Stimulated activated CD8-positive, alpha-beta memory T cell treated with anti-CD3 and anti-CD28 coated beads, Interleukin-2, amount 100 ng/mL, for 1 hour (primary cell): ENCODE results near the gene PHF11.

Experiments
- DNase-seq, 2 donors: peaks; one replicate each; pipeline ENCODE4 v3.0.0-alpha.2; 2020; ENCODE audit warnings: low read depth in 2 of 2

The PHF11 gene

DNA sequence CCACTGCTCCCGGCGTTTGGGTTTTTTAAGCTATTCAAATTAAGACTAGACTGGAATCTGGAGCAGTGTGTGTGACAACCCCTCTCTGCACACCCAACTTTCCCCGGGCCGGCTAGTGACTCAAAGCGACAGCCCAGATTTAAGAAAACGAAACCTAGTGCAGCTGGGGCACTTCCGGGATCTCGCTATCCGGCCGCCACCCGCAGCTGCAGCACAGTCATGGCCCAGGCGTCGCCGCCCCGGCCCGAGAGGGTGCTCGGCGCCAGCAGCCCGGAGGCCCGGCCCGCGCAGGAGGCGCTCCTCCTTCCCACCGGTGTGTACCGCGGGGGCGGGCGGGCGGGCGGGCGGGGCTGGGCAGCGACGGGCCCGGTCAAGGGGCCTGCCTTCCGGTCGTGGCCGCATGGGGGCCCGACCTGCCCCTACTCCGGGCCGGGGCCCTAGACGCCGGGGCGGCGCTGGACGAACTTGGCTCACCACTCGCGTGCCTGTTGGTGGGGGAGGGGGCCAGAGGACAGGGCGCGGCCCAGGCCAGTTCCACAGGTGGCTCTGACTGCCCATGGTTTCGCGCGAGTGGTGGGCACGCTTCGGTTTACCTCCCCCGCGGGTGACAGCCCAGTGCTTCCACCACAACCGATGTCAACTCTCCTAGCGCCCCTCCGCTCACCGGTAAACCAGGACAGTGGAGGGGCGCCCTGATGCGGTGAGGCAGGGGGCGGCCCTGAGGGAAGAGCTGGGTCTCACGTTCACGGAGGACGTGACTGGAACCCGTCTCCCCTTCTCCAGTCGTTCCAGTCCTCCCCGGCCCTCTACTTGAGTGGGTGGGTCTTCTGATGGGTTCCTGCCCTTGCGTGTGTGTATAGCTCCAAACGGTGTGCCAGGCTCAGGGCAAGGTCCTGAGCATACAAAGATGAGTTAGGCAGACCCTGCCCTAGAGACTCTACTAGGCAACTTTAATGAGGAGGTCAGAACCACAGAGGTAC lies at the start of gene PHF11:
PHF11 (plus strand) TSS at position 171 of the 980 bp plus-strand sequence; CDS start at position 220, 49 bp downstream.
- peak; percentile 73 to 79 for DNase-seq

DNA sequence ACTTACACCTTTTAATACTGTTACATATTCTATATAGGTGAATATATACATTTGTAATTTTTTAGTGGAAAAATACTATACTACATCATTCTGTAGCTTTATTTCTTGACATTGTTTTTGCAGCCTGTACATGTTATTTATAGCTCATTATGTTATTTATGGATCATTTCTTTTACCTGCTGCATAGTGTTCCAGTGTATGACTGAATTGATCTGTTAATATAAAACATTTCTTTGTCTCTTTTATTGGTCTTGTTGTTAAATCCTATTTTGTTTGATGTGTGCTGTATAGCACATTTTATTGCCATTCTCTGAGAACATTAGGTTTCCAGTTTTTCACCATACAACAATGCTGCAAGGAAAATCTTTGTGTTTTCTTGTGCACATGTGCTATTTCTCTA lies 49.3 kb upstream of the PHF11 start:
- DNase-seq = no peak

GRCh38 chr13:49448753-49449152 lies 47.0 kb upstream of the PHF11 start:
- no peak for DNase-seq

DNA sequence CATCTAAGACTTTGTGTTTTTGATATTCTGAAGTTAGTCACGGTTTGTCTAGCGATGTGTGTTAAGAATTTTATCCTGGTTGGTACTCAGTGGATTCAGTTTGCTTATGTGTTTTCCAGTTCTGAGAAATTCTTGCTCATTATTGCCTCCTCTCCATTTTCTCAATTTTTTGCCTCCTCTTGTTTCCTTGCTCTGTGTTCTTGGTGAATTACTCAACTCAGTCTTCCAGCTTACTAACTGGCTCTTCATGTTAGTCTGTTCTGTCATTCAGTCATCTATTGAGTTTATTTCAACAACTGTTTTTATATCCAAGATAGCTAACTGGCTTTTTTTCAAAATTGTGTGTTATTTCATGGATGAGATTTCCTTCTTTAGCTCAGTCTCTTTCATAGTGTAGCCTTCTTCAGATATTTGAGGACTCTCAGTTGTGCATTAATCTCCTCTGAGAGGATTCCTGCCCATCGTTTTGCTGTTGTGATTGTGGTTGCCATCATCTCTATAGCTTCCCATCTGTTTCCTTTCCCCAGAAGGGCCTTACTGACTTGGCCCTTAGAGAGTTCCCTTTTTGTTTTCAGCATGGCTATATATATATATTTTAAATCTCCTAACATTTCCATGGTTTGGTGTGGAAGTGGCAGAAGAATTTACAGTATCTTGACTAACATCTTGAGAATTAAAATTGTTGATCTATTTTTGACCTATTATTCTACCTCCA lies 45.5 kb upstream of the PHF11 start:
- DNase-seq = no peak

DNA sequence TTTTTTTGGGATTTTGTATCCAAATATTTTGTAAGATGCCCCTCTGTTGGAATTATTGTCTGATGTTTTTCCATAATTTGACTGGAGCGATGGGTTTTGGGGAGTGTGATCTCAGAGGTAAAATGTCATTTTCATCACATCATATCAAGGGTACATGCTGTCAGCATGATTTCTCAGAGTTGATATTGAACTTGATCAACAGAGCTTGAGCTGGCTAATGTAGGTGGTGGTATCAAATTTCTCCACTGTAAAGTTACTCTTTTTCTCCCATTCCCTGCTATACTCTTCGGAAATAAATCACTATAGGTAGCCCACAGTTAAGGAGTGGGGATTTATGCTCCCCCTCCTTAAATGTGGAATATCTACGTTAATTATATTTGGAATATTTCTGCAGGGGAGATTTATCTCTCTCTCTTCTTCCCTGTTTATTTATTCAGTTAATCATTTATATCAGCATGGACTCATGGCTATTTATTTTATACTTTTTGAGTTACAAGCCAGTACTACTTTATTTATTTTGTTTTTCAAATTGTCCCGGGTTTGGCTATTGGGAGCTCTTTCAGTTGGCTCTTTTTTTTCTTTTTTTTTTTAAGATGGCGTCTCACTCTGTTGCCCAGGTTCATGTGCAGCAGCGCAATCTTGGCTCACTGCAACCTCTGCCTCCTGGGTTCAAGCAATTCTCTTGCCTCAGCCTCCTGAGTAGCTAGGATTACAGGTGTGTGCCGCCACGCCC lies 42.9 kb upstream of the PHF11 start:
- DNase-seq = no peak

DNA sequence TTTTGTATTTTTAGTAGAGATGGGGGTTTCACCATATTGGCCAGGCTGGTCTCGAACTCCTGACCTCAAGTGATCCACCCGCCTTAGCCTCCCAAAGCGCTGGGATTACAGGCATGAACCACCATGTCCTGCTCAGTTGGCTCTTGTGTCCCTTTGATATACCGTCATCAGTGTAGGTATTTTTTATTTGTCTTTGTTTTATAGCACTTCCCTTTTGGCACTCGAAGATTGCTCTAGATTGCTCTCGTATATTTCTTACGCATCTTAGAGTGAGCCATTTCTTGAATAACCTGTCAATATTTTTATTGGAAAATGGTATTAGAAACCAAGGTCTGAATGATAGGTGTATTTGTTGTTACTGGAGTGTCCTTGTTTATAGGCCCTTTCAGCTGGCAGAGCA lies 42.3 kb upstream of the PHF11 start:
- no peak for DNase-seq

DNA sequence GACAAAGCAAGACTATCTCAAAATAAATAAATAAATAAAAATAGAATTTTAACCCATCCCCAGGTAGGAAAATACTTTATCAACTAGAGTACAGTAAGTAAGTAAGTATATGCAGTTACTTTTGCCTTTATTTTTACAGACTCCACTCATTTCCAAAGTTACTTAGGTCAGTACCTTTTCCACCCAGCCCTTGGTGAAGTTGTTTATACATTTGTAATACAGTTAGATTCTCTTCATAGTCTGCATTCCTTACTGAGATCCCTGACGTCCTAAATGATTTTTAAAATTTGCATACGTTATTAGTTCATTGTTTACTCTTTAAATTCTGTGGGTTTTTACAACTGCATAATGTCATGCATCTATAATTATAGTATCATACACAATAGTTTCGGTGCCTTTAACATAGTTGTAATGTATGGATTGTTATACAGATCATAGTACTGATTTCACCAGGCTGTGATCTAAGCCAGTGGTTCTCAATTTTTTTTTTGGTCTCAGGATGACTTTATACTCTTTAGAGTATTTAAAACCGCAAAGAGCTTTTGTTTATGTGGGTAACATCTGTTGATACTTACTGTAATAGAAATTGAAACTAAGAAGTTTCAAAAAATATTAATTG lies 41.3 kb upstream of the PHF11 start:
- no peak for DNase-seq

GRCh38 chr13:49455007-49455398 lies 40.8 kb upstream of the PHF11 start:
- no peak for DNase-seq

DNA sequence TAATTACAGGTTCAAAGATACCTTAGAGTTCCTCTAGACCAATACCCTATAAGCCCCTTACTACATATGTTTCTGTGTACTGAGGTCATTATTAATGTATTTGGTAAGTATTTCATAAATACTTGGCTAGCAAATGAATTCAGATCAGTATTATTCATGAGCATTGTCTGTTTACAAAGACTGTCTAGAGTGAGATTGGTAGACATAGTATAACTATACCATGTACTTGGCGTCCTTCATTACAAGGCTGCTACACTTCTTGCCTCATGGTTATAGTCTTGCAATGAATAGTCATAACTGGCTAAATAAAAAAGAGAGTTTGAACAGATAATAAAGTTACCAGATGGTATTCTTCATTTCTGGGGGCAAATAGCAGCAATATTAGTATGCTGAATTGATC lies 39.6 kb upstream of the PHF11 start:
- no peak for DNase-seq

GRCh38 chr13:49457221-49457620 lies 38.5 kb upstream of the PHF11 start:
- no peak for DNase-seq

DNA sequence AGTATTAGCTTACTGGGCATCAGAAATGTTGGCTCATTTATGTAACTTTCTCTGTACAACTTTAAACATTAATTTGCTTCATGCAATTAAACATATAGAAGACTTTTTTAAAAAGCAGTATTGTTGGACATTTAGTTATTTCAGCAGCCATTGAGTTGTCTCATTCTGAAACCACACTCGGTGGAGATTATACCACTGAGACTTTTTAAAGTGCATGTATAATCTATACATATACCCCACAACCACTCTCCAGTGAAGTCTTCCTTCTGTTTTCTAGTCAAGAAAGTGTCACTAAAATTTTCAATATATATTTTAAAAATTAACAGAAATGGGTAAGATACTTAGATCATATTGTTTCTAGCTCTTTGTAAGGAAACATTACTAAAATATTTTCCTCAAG lies 36.2 kb upstream of the PHF11 start:
- DNase-seq = no peak

GRCh38 chr13:49464085-49464484 lies 31.7 kb upstream of the PHF11 start:
- no peak for DNase-seq

GRCh38 chr13:49464621-49465325 lies 31.0 kb upstream of the PHF11 start:
- no peak for DNase-seq

DNA sequence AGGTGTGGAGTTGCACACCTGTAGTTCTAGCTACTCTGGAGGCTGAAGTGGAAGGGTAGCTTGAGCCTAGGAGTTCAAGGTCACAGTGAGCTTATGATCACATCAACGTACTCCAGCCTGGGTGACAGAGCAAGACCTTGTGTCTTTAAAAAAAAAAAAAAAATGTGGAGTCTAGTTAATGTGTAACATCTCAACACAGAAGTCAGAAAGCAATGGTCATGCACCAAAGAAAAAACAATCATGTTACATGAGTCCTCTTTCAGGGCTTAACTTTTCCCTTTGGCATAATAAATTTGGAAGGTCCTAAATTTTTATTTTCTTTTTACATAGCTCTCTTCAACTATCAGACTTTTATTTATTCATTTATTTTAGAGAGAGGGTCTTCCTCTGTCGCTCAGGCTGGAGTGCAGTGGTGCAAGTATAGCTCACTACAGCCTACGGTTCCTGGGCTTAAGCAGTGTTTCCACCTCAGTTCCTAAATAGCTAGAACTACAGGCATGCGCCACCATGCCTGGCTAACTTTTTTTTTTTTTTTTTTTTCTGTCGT lies 29.4 kb upstream of the PHF11 start:
- DNase-seq = no peak

DNA sequence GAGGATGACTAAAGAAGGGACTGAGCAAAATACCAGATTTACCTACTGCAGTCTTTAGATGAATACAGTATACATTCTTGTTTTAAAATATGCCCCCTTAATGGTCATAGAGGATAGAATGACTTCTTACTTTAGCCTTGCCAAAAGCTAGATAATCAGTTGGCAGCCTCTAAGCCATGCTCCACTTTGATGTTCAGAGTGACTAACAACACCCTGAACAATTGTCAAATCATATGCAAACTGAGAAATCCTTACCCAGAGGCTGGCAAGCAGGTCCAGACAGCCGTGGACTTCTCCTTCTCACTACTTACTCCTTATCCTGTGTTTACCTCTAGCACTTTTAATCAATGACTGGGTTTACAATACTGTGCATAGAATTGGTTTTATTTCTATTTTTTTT lies 23.6 kb upstream of the PHF11 start:
- no peak for DNase-seq

DNA sequence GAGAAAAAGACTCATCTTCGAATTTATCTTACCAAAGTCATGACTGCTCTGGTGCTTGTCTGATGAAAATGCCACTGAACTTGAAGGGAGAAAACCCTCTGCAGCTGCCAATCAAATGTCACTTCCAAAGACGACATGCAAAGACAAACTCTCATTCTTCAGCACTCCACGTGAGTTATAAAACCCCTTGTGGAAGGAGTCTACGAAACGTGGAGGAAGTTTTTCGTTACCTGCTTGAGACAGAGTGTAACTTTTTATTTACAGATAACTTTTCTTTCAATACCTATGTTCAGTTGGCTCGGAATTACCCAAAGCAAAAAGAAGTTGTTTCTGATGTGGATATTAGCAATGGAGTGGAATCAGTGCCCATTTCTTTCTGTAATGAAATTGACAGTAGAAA lies 19.2 kb upstream of the PHF11 start:
- DNase-seq = no peak

- no peak for DNase-seq
Measured at GRCh38 chr13:49481788-49482187, 14.0 kb upstream of the PHF11 start.

DNA sequence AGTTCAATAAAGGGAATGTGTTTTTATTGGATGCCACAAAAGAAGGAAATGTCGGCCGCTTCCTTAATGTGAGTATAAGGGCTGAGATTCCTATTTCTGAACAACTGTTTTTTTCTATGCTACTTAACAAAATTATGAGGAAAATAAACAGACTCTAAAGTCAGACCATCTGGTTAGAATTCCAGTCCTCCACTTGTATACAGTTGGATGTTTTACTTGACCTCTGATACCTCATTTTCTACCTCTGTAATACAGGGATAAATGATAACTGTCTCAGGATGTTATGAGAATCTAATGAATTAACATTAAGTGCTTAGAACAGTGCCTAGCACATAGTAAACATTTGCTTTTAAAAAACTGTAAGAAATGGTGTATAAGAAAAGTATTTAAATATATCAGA lies 7.2 kb upstream of the PHF11 start:
- no peak for DNase-seq

DNA sequence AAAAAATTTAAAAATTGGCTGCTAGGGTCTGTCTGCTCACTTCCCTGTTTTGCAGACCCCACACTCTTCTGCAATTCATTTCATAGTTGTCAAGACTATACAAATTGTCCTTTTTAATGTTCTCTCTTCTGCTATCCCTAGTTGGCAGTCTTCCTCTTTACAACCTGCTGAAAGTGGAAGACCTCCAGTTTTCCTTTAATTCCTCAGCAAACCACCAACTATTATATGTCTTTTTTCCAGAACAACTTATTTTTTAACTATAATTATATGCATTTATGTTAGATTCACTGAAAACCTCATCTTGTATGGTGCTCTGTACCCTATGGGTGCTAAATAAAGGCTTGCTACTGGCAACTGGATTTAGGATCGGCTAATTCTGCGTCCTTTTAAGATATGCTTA lies 1.1 kb upstream of the PHF11 start:
- no peak for DNase-seq

DNA sequence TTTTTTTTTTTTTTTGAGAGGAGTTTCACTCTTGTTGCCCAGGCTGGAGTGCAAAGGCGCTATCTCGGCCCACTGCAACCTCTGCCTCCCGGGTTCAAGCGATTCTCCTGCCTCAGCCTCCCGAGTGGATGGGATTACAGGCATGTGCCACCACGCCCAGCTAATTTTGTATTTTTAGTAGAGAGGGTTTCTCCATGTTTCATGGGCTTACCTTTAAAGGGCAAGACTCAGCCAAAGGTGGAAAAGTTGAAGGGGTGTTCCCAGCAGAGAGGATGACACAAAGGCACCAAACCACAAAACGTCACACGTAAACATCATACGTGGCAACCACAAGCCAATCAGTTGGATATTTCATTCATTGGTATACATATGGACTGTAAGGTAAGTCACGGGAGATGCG lies 1.1 kb downstream of the PHF11 start:
- DNase-seq = peak; percentile 27 to 36

DNA sequence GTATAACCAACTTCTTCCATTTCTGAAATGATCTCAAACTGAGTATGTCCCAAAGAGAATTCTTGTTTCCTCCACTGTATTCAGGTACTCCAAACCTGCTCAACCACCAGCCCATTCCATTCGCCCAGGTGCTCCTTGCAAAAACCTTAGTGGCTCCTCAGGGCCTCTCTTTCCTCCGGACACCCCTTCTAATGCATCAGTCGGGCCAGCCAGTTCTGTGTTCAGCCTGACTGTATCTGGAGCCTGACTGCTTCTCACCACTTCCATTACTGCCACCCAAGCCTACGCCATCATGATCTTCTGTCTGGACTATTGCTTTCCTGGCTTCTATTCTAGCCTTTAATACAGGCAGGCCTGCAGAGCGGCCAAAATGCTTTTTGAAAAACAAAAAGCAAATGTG lies 1.5 kb downstream of the PHF11 start:
- no peak for DNase-seq
